HG02973 (cell line): Measurements from ENCODE around the gene ZPBP2.
"Not testable (repeated sequence)": the region's sequence is repeated elsewhere in the genome, so short reads cannot be mapped to it uniquely, and the experiment has no call there.

ENCODE experiments used
- ATAC-seq: cut with Tn5 transposase; IDR thresholded peaks from one replicate; pipeline ENCODE4 v1.9.1; 2021; ENCODE audit warnings: moderate library complexity; ENCODE audit not compliant: unreplicated experiment

Gene ZPBP2, protein sequence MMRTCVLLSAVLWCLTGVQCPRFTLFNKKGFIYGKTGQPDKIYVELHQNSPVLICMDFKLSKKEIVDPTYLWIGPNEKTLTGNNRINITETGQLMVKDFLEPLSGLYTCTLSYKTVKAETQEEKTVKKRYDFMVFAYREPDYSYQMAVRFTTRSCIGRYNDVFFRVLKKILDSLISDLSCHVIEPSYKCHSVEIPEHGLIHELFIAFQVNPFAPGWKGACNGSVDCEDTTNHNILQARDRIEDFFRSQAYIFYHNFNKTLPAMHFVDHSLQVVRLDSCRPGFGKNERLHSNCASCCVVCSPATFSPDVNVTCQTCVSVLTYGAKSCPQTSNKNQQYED

GRCh38 chr17:39867880-39868553 is at the start of gene ZPBP2:
Gene ZPBP2 (plus strand): TSS chr17:39868202. CDS start chr17:39868355, 153 bp downstream.
- no peak for ATAC-seq

GRCh38 chr17:39818358-39819000 is 49.5 kb upstream of the ZPBP2 start:
- ATAC-seq, result no peak

DNA sequence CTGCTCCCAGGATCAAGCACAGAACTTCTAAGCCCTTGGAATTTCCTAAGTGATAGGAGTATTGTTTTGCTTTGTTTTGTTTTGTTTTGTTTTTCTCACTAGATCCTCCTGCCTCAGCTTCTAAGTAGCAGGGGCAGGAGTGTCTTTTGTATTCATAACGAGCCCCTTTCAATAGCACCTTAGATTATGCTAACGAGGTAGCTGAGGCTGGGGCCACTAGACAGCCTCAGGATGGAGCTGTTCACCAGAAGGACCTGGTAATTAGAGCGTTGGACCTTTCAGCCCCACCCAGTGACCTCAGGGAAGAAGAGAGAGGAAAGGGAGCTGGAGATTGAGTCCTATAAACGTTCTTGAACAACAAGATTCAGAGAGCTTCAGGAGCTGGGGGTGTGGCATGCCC is 47.5 kb upstream of the ZPBP2 start:
- ATAC-seq, result no peak

- ATAC-seq, result no peak
Observed at GRCh38 chr17:39820987-39821386, 47.0 kb upstream of the ZPBP2 start.

DNA sequence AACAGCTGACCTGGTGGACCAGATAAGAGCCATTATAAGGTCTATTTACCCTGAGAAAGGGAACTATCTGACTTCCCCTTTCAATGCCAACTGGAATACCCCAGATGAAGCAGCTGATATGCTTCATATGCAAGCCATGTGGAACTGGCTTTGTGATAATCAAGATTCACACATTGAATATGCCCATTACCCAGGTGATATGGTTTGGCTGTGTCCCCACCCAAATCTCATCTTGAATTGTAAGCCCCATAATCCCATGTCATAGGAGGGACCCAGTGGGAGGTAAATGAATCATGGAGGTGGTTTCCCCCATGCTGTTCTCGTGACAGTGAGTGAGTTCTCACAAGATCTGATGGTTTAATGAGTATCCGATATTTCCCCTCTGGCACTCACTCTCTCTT is 46.0 kb upstream of the ZPBP2 start:
- no peak for ATAC-seq

GRCh38 chr17:39823407-39824054 is 44.5 kb upstream of the ZPBP2 start:
- ATAC-seq, result no peak

DNA sequence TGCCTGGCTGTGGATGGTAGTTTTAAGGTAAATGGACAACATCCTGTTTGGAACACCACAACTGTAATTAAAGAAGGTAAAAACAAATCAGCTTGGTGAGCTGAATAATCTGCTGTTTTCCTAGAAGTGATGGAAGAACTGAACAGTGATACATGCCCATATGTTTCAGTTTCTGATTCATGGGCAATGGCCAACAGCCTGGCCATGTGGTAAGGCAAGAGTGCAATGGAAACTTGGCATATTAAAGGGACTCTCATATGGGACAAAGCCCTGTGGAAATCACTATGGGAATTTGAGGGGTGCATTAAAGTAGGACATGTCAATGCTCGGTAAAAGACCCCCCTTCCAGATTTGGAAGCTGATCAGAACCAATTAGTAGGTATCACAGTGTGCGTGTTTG is 41.7 kb upstream of the ZPBP2 start:
- no peak for ATAC-seq

- no peak for ATAC-seq
Observed at GRCh38 chr17:39828443-39828842, 39.6 kb upstream of the ZPBP2 start.

DNA sequence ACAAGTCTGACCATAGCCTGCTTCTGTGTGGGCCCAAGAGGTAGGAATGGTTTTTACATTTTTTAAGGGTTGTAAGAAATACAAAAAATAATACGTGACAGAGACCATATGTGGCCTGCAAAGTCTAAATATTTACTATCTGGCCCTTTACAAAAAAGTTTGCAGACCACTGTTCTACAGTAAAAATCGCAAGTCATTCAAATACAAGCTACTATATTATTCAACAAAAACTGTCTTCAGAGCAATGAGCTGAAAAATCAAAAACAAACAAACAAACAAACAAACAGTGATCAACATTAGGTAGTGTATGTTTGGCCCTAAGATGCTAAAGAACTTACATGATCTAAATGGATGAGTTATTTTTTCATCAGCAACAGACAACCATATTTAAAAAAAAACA is 36.4 kb upstream of the ZPBP2 start:
- no peak for ATAC-seq

GRCh38 chr17:39834017-39834416 is 34.0 kb upstream of the ZPBP2 start:
- no peak for ATAC-seq

GRCh38 chr17:39835038-39835786 is 32.8 kb upstream of the ZPBP2 start:
- no peak for ATAC-seq

DNA sequence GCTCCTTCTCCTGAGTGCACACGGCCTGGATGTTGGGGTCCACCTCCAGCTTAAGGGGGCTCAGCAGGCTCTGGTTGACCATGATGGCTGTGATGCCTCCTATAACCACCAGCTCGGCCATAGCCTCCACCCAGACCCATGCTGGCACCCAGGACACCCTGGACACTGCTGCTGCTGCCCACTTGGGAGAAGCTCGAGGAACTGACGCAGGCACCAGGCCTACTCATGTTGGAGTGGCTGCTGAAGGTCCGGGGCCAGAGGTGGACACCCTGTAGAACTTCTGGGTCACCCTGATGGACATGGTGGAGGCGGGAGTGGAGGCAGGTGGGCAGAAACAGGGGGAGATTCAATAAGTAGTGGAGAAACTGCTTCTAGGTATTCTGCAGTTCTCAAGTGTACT is 31.9 kb upstream of the ZPBP2 start:
- no peak for ATAC-seq

DNA sequence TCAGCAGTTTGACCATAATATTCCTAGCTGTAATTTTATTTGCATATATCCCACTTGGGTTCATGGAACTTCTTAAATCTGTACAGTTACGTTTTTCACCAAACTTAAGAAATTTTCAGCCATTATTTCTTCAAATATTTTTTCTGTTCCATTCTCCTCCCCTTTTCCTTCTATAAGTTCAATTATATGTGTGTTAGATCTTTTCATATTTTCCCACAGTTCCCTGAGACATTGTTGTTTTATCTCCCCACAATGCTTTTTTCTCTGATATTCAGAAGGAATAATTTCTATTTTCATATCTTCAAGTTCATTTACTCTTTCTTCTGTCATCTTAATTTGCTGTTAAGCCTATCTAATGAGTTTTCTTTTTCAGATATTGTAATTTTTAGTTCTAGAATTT is 29.9 kb upstream of the ZPBP2 start:
- ATAC-seq, result no peak

DNA sequence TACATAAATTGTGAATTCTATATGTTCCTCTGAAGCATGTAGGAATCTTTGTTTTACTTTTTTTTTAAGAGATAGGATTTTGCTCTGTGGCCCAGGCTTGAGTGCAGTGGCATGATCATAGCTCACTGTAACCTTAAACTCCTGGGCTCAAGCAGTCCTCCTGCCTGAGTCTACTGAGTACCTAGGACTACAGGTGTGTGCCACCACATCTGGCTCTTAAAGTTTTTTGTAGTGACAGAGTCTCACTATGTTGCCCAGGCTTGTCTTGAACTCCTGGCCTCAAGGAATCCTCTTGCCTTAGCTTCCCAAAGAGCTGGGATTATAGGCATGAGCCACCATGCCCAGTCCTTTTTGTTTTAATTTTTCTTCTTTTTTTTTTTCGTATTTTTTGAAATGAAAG is 29.2 kb upstream of the ZPBP2 start:
- no peak for ATAC-seq

DNA sequence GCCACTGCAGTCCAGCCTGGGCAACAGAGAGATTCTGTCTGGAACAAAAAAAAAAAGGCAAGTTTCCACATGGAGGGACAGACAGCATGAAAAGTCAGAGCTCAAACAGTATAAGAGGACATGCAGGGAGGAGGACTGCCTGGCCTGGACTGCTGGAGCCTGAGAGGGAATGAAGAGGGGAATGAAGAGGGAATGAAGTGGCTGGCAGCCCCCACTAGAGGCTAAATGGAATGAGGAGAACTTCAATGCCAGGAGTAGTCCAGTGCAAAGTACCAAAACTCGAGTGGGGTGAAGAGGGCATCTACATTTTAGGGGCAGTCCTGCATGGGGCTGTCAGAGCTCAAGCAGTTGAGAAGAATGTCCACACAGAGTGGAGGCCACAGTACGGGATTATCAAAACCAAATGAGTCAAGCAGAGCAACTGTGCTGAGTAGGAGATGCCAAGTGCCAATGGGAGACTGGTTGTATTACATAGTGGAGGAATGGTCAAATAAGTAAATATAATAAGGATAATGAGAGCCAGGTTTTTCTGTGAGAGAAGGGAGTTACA is 26.8 kb upstream of the ZPBP2 start:
- no peak for ATAC-seq

GRCh38 chr17:39845052-39845846 is 22.8 kb upstream of the ZPBP2 start:
- ATAC-seq, result no peak

GRCh38 chr17:39846205-39846604 is 21.8 kb upstream of the ZPBP2 start:
- no peak for ATAC-seq

- ATAC-seq, result no peak
Observed at GRCh38 chr17:39848600-39848999, 19.4 kb upstream of the ZPBP2 start.

- ATAC-seq, result not testable (repeated sequence)
Observed at GRCh38 chr17:39850186-39850585, 17.8 kb upstream of the ZPBP2 start.

DNA sequence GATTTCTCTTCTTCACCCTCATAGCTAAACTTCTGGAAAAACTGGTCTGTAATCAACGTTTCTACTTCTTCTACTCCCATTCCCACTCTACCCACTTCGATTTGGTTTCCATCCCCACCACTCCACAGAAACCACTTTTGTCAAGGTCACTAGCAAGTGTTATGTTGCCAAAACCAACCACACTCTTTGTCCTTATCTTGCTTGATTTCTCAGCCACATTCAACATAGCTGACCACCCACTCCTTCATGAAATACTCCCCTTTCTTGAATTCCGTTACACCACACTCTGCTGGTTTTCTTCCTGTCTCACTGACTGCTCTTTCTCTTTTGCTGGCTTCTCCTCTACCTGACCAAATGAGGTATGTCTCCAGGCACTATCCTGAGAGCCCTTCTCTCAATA is 15.8 kb upstream of the ZPBP2 start:
- ATAC-seq, result no peak
